Measurements from ENCODE around the gene BRWD1. TPM values are rescaled to one million over a fixed set of nuclear protein-coding genes. Genes with fewer than 3 reads are reported as not detected.
A peak's percentile ranks its signal among the peaks of the same experiment; 100 is the strongest.

BRWD1 gene
- total RNA-seq, 4 donors from 2014 or later: 65.3 to 99.4 (median 87.7) TPM

DNA sequence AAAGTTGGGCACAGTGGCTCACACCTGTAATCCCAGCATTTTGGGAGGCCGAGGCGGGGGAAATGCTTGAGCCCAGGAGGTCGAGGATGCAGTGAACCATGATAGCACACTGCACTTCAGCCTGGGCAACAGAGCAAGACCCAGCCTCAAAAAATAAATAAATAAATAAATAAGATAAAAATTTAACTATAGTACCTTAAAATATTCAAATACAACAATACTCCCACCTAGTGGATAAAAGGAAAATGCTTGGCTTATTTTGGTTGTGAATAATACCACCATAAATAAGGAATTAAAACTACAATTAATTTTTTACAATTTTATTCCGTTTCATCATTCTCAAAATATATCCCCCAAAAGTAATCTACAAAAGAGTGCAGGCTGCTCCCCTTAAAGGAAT lies 138.3 kb downstream of the BRWD1 start:
- H3K36me3 ChIP-seq: peaks cover 0 to 54% (median 0%) of the 10 kb centered on the region in 3 donors
- no peaks in the 10 kb centered on the region for H3K9me3 ChIP-seq
- H3K27ac ChIP-seq: no peak overlapping the region
- H3K4me1 ChIP-seq: no peaks in the 10 kb centered on the region
- 79 to 91% methylated on average over 4 of the region's 4 CpGs for WGBS, 2 donors
- TF ChIP-seq EP300 (IDR thresholded peaks at IDR 0.05): no peak
- TF ChIP-seq, protein P1, sequence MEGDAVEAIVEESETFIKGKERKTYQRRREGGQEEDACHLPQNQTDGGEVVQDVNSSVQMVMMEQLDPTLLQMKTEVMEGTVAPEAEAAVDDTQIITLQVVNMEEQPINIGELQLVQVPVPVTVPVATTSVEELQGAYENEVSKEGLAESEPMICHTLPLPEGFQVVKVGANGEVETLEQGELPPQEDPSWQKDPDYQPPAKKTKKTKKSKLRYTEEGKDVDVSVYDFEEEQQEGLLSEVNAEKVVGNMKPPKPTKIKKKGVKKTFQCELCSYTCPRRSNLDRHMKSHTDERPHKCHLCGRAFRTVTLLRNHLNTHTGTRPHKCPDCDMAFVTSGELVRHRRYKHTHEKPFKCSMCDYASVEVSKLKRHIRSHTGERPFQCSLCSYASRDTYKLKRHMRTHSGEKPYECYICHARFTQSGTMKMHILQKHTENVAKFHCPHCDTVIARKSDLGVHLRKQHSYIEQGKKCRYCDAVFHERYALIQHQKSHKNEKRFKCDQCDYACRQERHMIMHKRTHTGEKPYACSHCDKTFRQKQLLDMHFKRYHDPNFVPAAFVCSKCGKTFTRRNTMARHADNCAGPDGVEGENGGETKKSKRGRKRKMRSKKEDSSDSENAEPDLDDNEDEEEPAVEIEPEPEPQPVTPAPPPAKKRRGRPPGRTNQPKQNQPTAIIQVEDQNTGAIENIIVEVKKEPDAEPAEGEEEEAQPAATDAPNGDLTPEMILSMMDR (IDR thresholded peaks at IDR 0.05): peak; percentile 18 to 53 (median 32)
- H3K4me3 ChIP-seq: no peak overlapping the region
- no peak for DNase-seq (ENCODE audit: low spot score in 2 of 2)
- H3K27me3 ChIP-seq: no peaks in the 10 kb centered on the region

DNA sequence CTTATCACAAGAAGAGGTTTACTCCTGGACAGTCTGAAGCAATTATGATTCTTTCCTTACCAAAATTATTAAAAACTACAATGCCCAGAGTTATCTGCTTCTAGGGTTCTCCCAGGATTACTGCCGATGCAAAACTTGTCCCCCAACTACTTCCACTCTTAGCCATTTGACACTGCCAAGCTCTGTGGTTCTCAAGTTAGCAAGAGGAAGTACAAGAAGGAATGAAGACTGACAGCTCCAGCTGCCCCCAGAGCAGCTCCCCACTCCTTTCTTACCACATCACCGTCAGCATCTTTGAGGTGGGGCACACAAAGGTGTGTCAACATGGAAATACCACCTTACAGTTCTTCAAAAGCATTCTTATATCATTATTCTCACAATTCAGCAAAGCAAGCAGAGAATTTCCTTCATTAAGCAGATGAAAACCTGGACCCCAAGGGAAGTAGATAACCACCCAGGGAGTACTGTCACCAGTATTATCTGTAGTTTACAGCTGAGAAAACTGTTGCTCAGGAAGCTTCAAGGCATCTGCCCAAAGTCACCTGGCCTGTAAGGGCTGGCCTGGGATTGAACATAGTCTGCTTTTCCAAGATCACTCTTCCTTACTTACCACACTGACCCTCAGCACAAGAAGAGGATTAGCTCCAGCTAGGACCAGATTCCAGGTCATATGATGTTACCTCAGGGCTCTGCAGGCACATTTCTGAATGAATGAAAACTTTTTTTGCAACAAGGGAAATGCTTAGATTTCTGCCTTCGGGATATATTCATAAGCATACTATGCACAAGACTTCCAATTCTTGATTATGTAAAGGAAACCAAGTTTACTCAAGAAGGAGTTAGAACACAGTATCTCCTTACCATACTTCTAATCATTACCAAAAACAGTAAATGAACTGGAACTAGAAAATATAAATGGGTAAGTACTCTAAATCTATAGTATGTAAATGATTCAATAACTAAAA lies 139.4 kb downstream of the BRWD1 start:
- WGBS, 2 donors: 86 to 88% methylated on average over 3 of the region's 3 CpGs
- peaks cover 0 to 54% (median 0%) of the 10 kb centered on the region in 3 donors for H3K36me3 ChIP-seq
- no peaks in the 10 kb centered on the region for H3K27me3 ChIP-seq
- no peaks in the 10 kb centered on the region for H3K9me3 ChIP-seq
- H3K4me3 ChIP-seq: no peak overlapping the region
- H3K27ac ChIP-seq: no peak overlapping the region
- TF ChIP-seq EP300 (IDR thresholded peaks at IDR 0.05) (no peak), POLR2A (IDR thresholded peaks at IDR 0.05) (no peak)
- TF ChIP-seq, protein P1 (IDR thresholded peaks at IDR 0.05): no peak
- no peaks in the 10 kb centered on the region for H3K4me1 ChIP-seq
- no peak for DNase-seq (ENCODE audit: low spot score in 2 of 2)

DNA sequence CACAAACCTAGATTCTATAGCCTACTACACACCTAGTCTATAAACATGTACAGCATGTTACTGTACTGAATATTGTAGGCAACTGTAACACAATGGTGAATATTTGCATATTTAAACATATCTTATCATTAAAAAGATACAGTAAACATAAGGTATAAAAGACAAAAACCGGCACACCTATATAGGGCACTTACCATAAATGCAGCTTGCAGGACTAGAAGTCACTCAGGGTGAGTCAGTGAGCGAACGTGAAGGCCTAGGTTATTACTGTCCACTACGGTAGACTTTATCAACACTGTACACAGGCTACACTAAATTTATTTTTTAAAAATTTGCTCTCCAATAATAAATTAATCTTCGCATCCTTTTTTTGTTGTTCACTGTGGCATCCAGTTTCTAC lies 143.5 kb downstream of the BRWD1 start:
- TF ChIP-seq EP300 (IDR thresholded peaks at IDR 0.05) (no peak), POLR2A (IDR thresholded peaks at IDR 0.05) (no peak)
- TF ChIP-seq, protein P1 (IDR thresholded peaks at IDR 0.05): no peak
- 94 to 98% methylated on average over 5 of the region's 5 CpGs for WGBS, 2 donors
- no peaks in the 10 kb centered on the region for H3K27me3 ChIP-seq
- peaks cover 0 to 2% (median 0%) of the 10 kb centered on the region in 4 donors for H3K9me3 ChIP-seq
- H3K27ac ChIP-seq: no peak overlapping the region
- no peak for DNase-seq (ENCODE audit: low spot score in 2 of 2)
- H3K36me3 ChIP-seq: peaks cover 0 to 41% (median 0%) of the 10 kb centered on the region in 3 donors
- H3K4me1 ChIP-seq: no peaks in the 10 kb centered on the region
- no peak overlapping the region for H3K4me3 ChIP-seq

DNA sequence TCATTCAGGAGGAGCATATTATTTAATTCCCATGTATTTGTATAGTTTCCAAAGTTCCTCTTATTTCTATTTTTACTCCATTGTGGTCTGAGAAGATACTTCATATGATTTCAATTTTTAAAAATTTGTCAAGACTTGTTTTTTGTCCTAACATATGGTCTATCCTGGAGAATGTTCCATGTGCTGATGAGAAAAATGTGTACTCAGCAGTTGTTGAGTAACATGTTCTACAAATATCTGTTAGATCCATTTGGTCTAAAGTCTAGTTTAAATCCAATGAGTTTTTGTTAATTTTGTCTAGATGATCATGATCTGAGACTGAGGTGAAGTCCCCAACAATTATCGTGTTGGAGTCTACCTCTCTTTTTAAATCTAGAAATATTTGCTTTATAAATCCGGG lies 144.6 kb downstream of the BRWD1 start:
- H3K27me3 ChIP-seq: no peaks in the 10 kb centered on the region
- no peak overlapping the region for H3K4me3 ChIP-seq
- H3K9me3 ChIP-seq: peaks cover 0 to 13% (median 1%) of the 10 kb centered on the region in 4 donors
- no peak for DNase-seq (ENCODE audit: low spot score in 2 of 2)
- H3K36me3 ChIP-seq: peaks cover 0 to 36% (median 0%) of the 10 kb centered on the region in 3 donors
- no peaks in the 10 kb centered on the region for H3K4me1 ChIP-seq
- TF ChIP-seq EP300 (IDR thresholded peaks at IDR 0.05): no peak
- TF ChIP-seq, protein P1 (IDR thresholded peaks at IDR 0.05): no peak
- TF ChIP-seq POLR2A (IDR thresholded peaks at IDR 0.05): no peak
- 93 to 97% methylated on average over 2 of the region's 2 CpGs for WGBS, 2 donors
- no peak overlapping the region for H3K27ac ChIP-seq

DNA sequence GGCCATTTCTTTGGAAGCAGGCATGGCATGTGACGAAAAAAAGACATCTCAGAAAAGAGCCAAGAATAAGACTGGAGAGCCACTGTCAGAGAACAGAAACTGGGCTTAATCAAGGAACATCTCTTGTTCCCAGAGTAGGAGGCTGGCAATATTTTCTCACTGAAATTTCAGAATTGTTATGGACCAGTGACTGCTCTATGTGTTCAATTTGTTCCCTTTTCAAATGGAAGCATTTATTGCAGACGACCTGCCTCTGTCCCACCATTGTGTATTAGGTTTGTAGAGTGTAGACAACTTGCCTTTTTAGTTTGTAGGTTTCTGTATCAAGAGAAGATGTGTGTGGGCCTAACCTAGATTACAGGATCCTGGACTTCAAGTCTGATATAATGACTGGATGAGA lies 148.9 kb downstream of the BRWD1 start:
- TF ChIP-seq, protein P1 (IDR thresholded peaks at IDR 0.05): no peak
- TF ChIP-seq EP300 (IDR thresholded peaks at IDR 0.05): no peak
- TF ChIP-seq POLR2A (IDR thresholded peaks at IDR 0.05): no peak
- no peak overlapping the region for H3K4me3 ChIP-seq
- no peak overlapping the region for H3K27ac ChIP-seq
- WGBS, 2 donors: 88 to 90% methylated on average over 2 of the region's 2 CpGs
- peaks cover 0 to 23% (median 2%) of the 10 kb centered on the region in 4 donors for H3K9me3 ChIP-seq
- H3K4me1 ChIP-seq: no peaks in the 10 kb centered on the region
- no peaks in the 10 kb centered on the region for H3K27me3 ChIP-seq
- no peak for DNase-seq (ENCODE audit: low spot score in 2 of 2)
- H3K36me3 ChIP-seq: peaks cover 0 to 3% (median 0%) of the 10 kb centered on the region in 3 donors
